Keratinocyte (primary cell): ENCODE measurements around the gene TAS1R3. TPM values are rescaled to one million over a fixed set of nuclear protein-coding genes. Genes with fewer than 3 reads are reported as not detected.

Source experiments
- DNase-seq: peaks from one replicate; pipeline ENCODE4 v3.0.0-alpha.2; 2011; ENCODE audit warnings: low read depth, missing footprints, low spot score
- FAIRE-seq: peaks from 2 replicates; lab custom pipeline; 2011; peaks lifted over from hg19 to GRCh38; lab: Jason Lieb, UNC
- H2AFZ ChIP-seq: 2 replicates; pipeline ENCODE4 v1.6.0; 2012; ENCODE audit warnings: low read length, control low read depth, inconsistent platforms; ENCODE audit not compliant: control insufficient read depth
- H3K27ac ChIP-seq: 2 replicates; pipeline ENCODE4 v1.5.1; 2011; ENCODE audit warnings: low read length; ENCODE audit not compliant: control insufficient read depth, insufficient read depth
- H3K27me3 ChIP-seq: 3 replicates; pipeline ENCODE4 v1.6.0; 2011; ENCODE audit warnings: low read length; ENCODE audit not compliant: control insufficient read depth, insufficient read depth; ENCODE audit errors: extremely low read depth
- H3K36me3 ChIP-seq, 2 experiments: 2 replicates in 1 of 2; 3 replicates in 1 of 2; pipeline ENCODE4 v1.5.1; 2011; ENCODE audit warnings: low read length in 2 of 2, mild to moderate bottlenecking in 1 of 2; ENCODE audit not compliant: control insufficient read depth in 2 of 2, insufficient read depth in 2 of 2; ENCODE audit errors: extremely low read depth in 1 of 2
- H3K4me1 ChIP-seq: 3 replicates; pipeline ENCODE4 v1.5.1; 2011; ENCODE audit warnings: low read length; ENCODE audit not compliant: control insufficient read depth, insufficient read depth; ENCODE audit errors: extremely low read depth
- H3K4me2 ChIP-seq: 3 replicates; pipeline ENCODE4 v1.6.0; 2011; ENCODE audit warnings: low read depth, low read length; ENCODE audit not compliant: control insufficient read depth, insufficient read depth; ENCODE audit errors: extremely low read depth
- H3K4me3 ChIP-seq, 3 experiments: fragments of 200-600 bp in 1 of 3; sonication (generic) in 1 of 3; 2 replicates in 2 of 3; 3 replicates in 1 of 3; pipeline ENCODE4 v1.5.1; 2011 to 2016; ENCODE audit warnings: low read length in 3 of 3, mild to moderate bottlenecking in 3 of 3, control low read depth in 2 of 3, inconsistent platforms in 1 of 3, low read depth in 1 of 3, mixed read lengths in 1 of 3, mixed run types in 1 of 3, moderate library complexity in 1 of 3; ENCODE audit not compliant: control insufficient read depth in 2 of 3, insufficient read depth in 2 of 3; ENCODE audit errors: extremely low read depth in 1 of 3
- H3K79me2 ChIP-seq: 2 replicates; pipeline ENCODE4 v1.6.0; 2012; ENCODE audit warnings: low read length; ENCODE audit not compliant: control insufficient read depth, insufficient read depth
- H3K9ac ChIP-seq: 3 replicates; pipeline ENCODE4 v1.6.0; 2011; ENCODE audit warnings: low read length; ENCODE audit not compliant: control insufficient read depth, insufficient read depth; ENCODE audit errors: extremely low read depth
- H3K9me1 ChIP-seq: 3 replicates; pipeline ENCODE4 v1.6.0; 2011; ENCODE audit warnings: low read length; ENCODE audit not compliant: control insufficient read depth, insufficient read depth; ENCODE audit errors: extremely low read depth
- H3K9me3 ChIP-seq: 2 replicates; pipeline ENCODE4 v1.5.1; 2012; ENCODE audit warnings: low read depth, low read length; ENCODE audit not compliant: control insufficient read depth
- H4K20me1 ChIP-seq: 3 replicates; pipeline ENCODE4 v1.6.0; 2011; ENCODE audit warnings: low read length; ENCODE audit not compliant: control insufficient read depth, insufficient read depth; ENCODE audit errors: extremely low read depth
- CTCF ChIP-seq, 3 experiments: IDR thresholded peaks in 1 of 3; conservative IDR thresholded peaks in 1 of 3; optimal IDR thresholded peaks in 1 of 3; 2 replicates in 2 of 3; 3 replicates in 1 of 3; pipeline versions ENCODE3 to v1.5.1; 2011; ENCODE audit warnings: low read length in 3 of 3, mild to moderate bottlenecking in 3 of 3, moderate library complexity in 2 of 3, control low read depth in 1 of 3, inconsistent platforms in 1 of 3; ENCODE audit not compliant: insufficient read depth in 2 of 3; ENCODE audit errors: extremely low read depth in 1 of 3
- EZH2 ChIP-seq: IDR thresholded peaks from one replicate; pipeline ENCODE4 v1.6.1; 2012; ENCODE audit warnings: inconsistent platforms, mild to moderate bottlenecking, low read length, moderate library complexity
- dilution Hi-C: fragments of 300-500 bp; cut with MboI; formaldehyde crosslinking; loops from one replicate; pipeline ENCODE4 v1.7.0; 2020; ENCODE audit warnings: low sequenced_read_pairs; ENCODE audit not compliant: extremely low pct_ligation_motif_present
- polyA plus RNA-seq, 5 experiments: library from polyadenylated mRNA; depleted of rRNA in 3 of 5; stranded (reverse) in 3 of 5; stranded (forward) in 1 of 5; unstranded in 1 of 5; fragments of >200 nt; gene quantifications; 1 replicate in 1 of 5; 2 replicates in 3 of 5; 3 replicates in 1 of 5; pipeline versions ENCODE4 v1.2.1 to v1.2.3, GENCODE V29; 2011 to 2012; ENCODE audit warnings: missing spikeins in 2 of 5, low read depth in 1 of 5, low replicate concordance in 1 of 5

Gene TAS1R3
- polyA plus RNA-seq, 1 donor (not counting 4 experiments of a cell fraction or from before 2014, with no cell fraction given): 0.04 TPM

DNA sequence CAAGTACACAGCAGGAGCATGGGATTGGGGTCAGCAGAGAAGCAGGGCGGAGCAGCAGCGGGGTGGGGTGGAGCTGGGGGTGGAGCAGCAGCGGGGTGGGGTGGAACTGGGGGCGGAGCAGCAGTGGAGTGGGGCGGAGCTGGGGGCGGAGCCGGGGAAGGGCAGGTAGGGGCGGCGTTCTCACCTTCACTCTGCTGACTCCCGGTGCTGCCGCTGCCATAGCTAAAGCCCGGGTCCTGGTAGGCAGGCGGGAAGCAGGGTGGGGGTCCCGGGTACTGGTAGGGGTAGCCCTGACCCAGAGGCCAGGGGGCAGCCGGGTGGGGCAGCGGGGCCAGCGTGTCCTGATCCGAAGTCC is 6.7 kb downstream of the TAS1R3 start:
- Histone ChIP-seq H3K4me3 (no peak overlapping the region), H2AFZ (no peak overlapping the region), H3K9me1 (no peaks in the 10 kb centered on the region), H3K4me2 (no peak overlapping the region), H3K36me3 (peaks cover 15 to 30% of the 10 kb centered on the region in 2 experiments), H3K9me3 (no peaks in the 10 kb centered on the region), H3K4me1 (peaks cover 17% of the 10 kb centered on the region), H3K27me3 (no peaks in the 10 kb centered on the region), H3K27ac (no peak overlapping the region), H3K79me2 (peaks cover 22% of the 10 kb centered on the region), H3K9ac (no peak overlapping the region), H4K20me1 (peaks cover 33% of the 10 kb centered on the region)
- FAIRE-seq: peak; percentile 20
- no peak for DNase-seq
- dilution Hi-C loops: no loop called here
- no peak for TF ChIP-seq EZH2
- no peak for TF ChIP-seq CTCF (optimal IDR thresholded peaks at IDR 0.05 in 1 of 3, IDR thresholded peaks at IDR 0.05 in 1 of 3, conservative IDR thresholded peaks at IDR 0.05 in 1 of 3; ENCODE audit: extremely low read depth in 1 of 3, insufficient read depth in 2 of 3, low read length in 3 of 3)

GRCh38 chr1:1338278-1338677 is 7.2 kb downstream of the TAS1R3 start:
- H3K27me3 ChIP-seq: no peaks in the 10 kb centered on the region

More at GRCh38 chr1:1338278-1338677, 7.2 kb downstream of the TAS1R3 start:
- H3K36me3 ChIP-seq: peaks cover 15 to 30% of the 10 kb centered on the region in 2 experiments
- no peak overlapping the region for H2AFZ ChIP-seq
- no peak overlapping the region for H3K27ac ChIP-seq
- no peak overlapping the region for H3K4me2 ChIP-seq
- dilution Hi-C loops: no loop called here
- no peak overlapping the region for H3K9ac ChIP-seq
- H3K4me3 ChIP-seq: no peak overlapping the region
- no peaks in the 10 kb centered on the region for H3K9me1 ChIP-seq
- H3K79me2 ChIP-seq: peaks cover 27% of the 10 kb centered on the region
- TF ChIP-seq CTCF (optimal IDR thresholded peaks at IDR 0.05 in 1 of 3, IDR thresholded peaks at IDR 0.05 in 1 of 3, conservative IDR thresholded peaks at IDR 0.05 in 1 of 3; ENCODE audit: extremely low read depth in 1 of 3, insufficient read depth in 2 of 3, low read length in 3 of 3): no peak
- TF ChIP-seq EZH2: no peak
- H4K20me1 ChIP-seq: peaks cover 30% of the 10 kb centered on the region
- DNase-seq: no peak
- H3K4me1 ChIP-seq: peaks cover 12% of the 10 kb centered on the region
- no peaks in the 10 kb centered on the region for H3K9me3 ChIP-seq
- FAIRE-seq: no peak
